HG03558 (cell line): Measurements from ENCODE around the gene HLA-A.
A peak's percentile ranks its signal among the peaks of the same experiment; 100 is the strongest.

ENCODE experiments used
- ATAC-seq: cut with Tn5 transposase; IDR thresholded peaks from one replicate; pipeline ENCODE4 v1.9.1; 2021; ENCODE audit warnings: moderate number of reproducible peaks; ENCODE audit not compliant: unreplicated experiment; ENCODE audit errors: extremely low read depth

The HLA-A gene

GRCh38 chr6:29942275-29943052, at the start of gene HLA-A:
Gene HLA-A (plus strand): TSS chr6:29942532. CDS start chr6:29942554, 22 bp downstream.
- peak; percentile 46 for ATAC-seq

- no peak for ATAC-seq
These were observed 49.6 kb upstream of the HLA-A start for GRCh38 chr6:29892696-29893095.

- no peak for ATAC-seq
These were observed 43.1 kb upstream of the HLA-A start for GRCh38 chr6:29899281-29899680.

- ATAC-seq: no peak
These were observed 37.0 kb upstream of the HLA-A start for GRCh38 chr6:29905286-29905685.

GRCh38 chr6:29907637-29908340, 34.5 kb upstream of the HLA-A start:
- no peak for ATAC-seq

GRCh38 chr6:29908341-29908662, 34.0 kb upstream of the HLA-A start:
- no peak for ATAC-seq

GRCh38 chr6:29908710-29909109, 33.6 kb upstream of the HLA-A start:
- ATAC-seq: no peak

GRCh38 chr6:29909985-29910384, 32.3 kb upstream of the HLA-A start:
- ATAC-seq: no peak

GRCh38 chr6:29912840-29913239, 29.5 kb upstream of the HLA-A start:
- ATAC-seq: no peak

GRCh38 chr6:29916741-29917140, 25.6 kb upstream of the HLA-A start:
- ATAC-seq: no peak

- ATAC-seq: no peak
These were observed 24.5 kb upstream of the HLA-A start for GRCh38 chr6:29917857-29918256.

- ATAC-seq: no peak
These were observed 22.6 kb upstream of the HLA-A start for GRCh38 chr6:29919506-29920445.

GRCh38 chr6:29924287-29924686, 18.0 kb upstream of the HLA-A start:
- ATAC-seq: no peak

GRCh38 chr6:29924731-29925130, 17.6 kb upstream of the HLA-A start:
- ATAC-seq: no peak

GRCh38 chr6:29925321-29925720, 17.0 kb upstream of the HLA-A start:
- no peak for ATAC-seq

GRCh38 chr6:29925727-29926412, 16.5 kb upstream of the HLA-A start:
- no peak for ATAC-seq

GRCh38 chr6:29926413-29927274, 15.7 kb upstream of the HLA-A start:
- no peak for ATAC-seq

- no peak for ATAC-seq
These were observed 15.1 kb upstream of the HLA-A start for GRCh38 chr6:29927275-29927569.

- no peak for ATAC-seq
These were observed 14.4 kb upstream of the HLA-A start for GRCh38 chr6:29927841-29928388.
